ENCODE measurements around the gene KIF3B. TPM values are rescaled to one million over a fixed set of nuclear protein-coding genes. Genes with fewer than 3 reads are reported as not detected.

Gene KIF3B
- total and polyA plus RNA-seq, 2 of the 13 experiments (the other 11 are each of a cell fraction or from before 2014, with no cell fraction given), result 23.6 to 28.8 TPM

- peak; percentile 35; the same call in 1 of the 2 replicates for TF ChIP-seq ATF2 (CRISPR knock-in tag; IDR thresholded peaks at IDR 0.05)
- TF ChIP-seq ELF1 (CRISPR knock-in tag; IDR thresholded peaks at IDR 0.05), result no peak
- TF ChIP-seq MYC (CRISPR knock-in tag; IDR thresholded peaks at IDR 0.05; ENCODE audit: borderline replicate concordance), result no peak
- peak; percentile 27; the same call in 1 of the 2 replicates for TF ChIP-seq ZNF317 (CRISPR knock-in tag; IDR thresholded peaks at IDR 0.05)
- 0 out of 2 replicates have a peak, but pooled peaks have one; percentile 22 for TF ChIP-seq ZNF547 (CRISPR knock-in tag; IDR thresholded peaks at IDR 0.05)
- TF ChIP-seq ZKSCAN5 (CRISPR knock-in tag; IDR thresholded peaks at IDR 0.05), result no peak
- TF ChIP-seq NFRKB (IDR thresholded peaks at IDR 0.05), result no peak
- TF ChIP-seq ZNF281 (CRISPR knock-in tag; IDR thresholded peaks at IDR 0.05; ENCODE audit: borderline replicate concordance), result 0 out of 2 replicates have a peak, but pooled peaks have one; percentile 6
- no peak for TF ChIP-seq TARDBP (CRISPR knock-in tag; IDR thresholded peaks at IDR 0.05)
- no peak for TF ChIP-seq THAP7 (CRISPR knock-in tag; IDR thresholded peaks at IDR 0.05)
- TF ChIP-seq AKNA (CRISPR knock-in tag; IDR thresholded peaks at IDR 0.05; ENCODE audit: borderline replicate concordance), result no peak
- peak; percentile 95 for TF ChIP-seq ZFP1 (CRISPR knock-in tag; IDR thresholded peaks at IDR 0.05)
- TF ChIP-seq ZNF10 (CRISPR knock-in tag; IDR thresholded peaks at IDR 0.05; ENCODE audit: borderline replicate concordance, low read depth), result no peak
- 0 out of 2 replicates have a peak, but pooled peaks have one; percentile 43 for TF ChIP-seq ZNF713 (CRISPR knock-in tag; IDR thresholded peaks at IDR 0.05)
- TF ChIP-seq ZNF501 (CRISPR knock-in tag; IDR thresholded peaks at IDR 0.05), result no peak
- TF ChIP-seq TAF1 (CRISPR knock-in tag; IDR thresholded peaks at IDR 0.05), result no peak
- TF ChIP-seq ZNF382 (CRISPR knock-in tag; IDR thresholded peaks at IDR 0.05; ENCODE audit: borderline replicate concordance), result no peak
- no peak for TF ChIP-seq ZBTB21 (CRISPR knock-in tag; IDR thresholded peaks at IDR 0.05)
- TF ChIP-seq CSRNP1 (CRISPR knock-in tag; IDR thresholded peaks at IDR 0.05), result no peak
Observed at GRCh38 chr20:32336918-32337347, 59.5 kb downstream of the KIF3B start (continued).
